CD4-positive, alpha-beta T cell treated with Interleukin-6 for 4 hours (primary cell): ENCODE data around the gene HSPA12B.

Experiments
- DNase-seq: peaks from one replicate; pipeline ENCODE4 v3.0.0-alpha.2; 2020; ENCODE audit warnings: mixed read lengths

The HSPA12B gene

GRCh38 chr20:3730803-3731672, 1.4 kb upstream of the HSPA12B start:
- DNase-seq = no peak

GRCh38 chr20:3731944-3732326, 550 bp upstream of the HSPA12B start:
- no peak for DNase-seq

GRCh38 chr20:3733119-3733995, 872 bp downstream of the HSPA12B start:
- no peak for DNase-seq

GRCh38 chr20:3734111-3734843, 1.8 kb downstream of the HSPA12B start:
- DNase-seq = no peak

- DNase-seq = no peak
Measured at GRCh38 chr20:3735768-3736167, 3.3 kb downstream of the HSPA12B start.

GRCh38 chr20:3738111-3739053, 5.9 kb downstream of the HSPA12B start:
- DNase-seq = no peak

- no peak for DNase-seq
Measured at GRCh38 chr20:3739054-3739925, 6.8 kb downstream of the HSPA12B start.

GRCh38 chr20:3739926-3740451, 7.5 kb downstream of the HSPA12B start:
- DNase-seq = no peak

GRCh38 chr20:3740615-3741301, 8.3 kb downstream of the HSPA12B start:
- DNase-seq = no peak

GRCh38 chr20:3741836-3742458, 9.5 kb downstream of the HSPA12B start:
- DNase-seq = no peak

- DNase-seq = no peak
Measured at GRCh38 chr20:3743251-3743650, 10.8 kb downstream of the HSPA12B start.

- no peak for DNase-seq
Measured at GRCh38 chr20:3744037-3744436, 11.6 kb downstream of the HSPA12B start.

GRCh38 chr20:3744806-3745685, 12.6 kb downstream of the HSPA12B start:
- DNase-seq = peak; percentile 86

GRCh38 chr20:3745686-3746173, 13.2 kb downstream of the HSPA12B start:
- no peak for DNase-seq

GRCh38 chr20:3747471-3747870, 15.0 kb downstream of the HSPA12B start:
- DNase-seq = no peak

- DNase-seq = no peak
Measured at GRCh38 chr20:3748073-3748472, 15.6 kb downstream of the HSPA12B start.

GRCh38 chr20:3749087-3749688, 16.7 kb downstream of the HSPA12B start:
- DNase-seq = no peak
